Mucosa of descending colon (tissue), 3 donors: Measurements from ENCODE around the gene CENPF. TPM values are rescaled to one million over a fixed set of nuclear protein-coding genes. Genes with fewer than 3 reads are reported as not detected.
A peak's percentile ranks its signal among the peaks of the same experiment; 100 is the strongest.

Source experiments
- ATAC-seq: fragments of 200-7000 bp; cut with Tn5 transposase; one replicate; pipeline ENCODE4 v1.9.1; 2020; ENCODE audit warnings: mild to moderate bottlenecking, moderate library complexity
- DNase-seq, 3 donors: peaks; one replicate each; pipeline ENCODE4 v3.0.0-alpha.2; 2020
- H3K36me3 ChIP-seq: fragments of 200-600 bp; one replicate; pipeline ENCODE4 v1.8.0; 2021; ENCODE audit warnings: low read depth, mild to moderate bottlenecking
- H3K4me1 ChIP-seq: fragments of 200-600 bp; one replicate; pipeline ENCODE4 v1.8.0; 2021; ENCODE audit warnings: low read depth, mild to moderate bottlenecking
- H3K4me3 ChIP-seq: fragments of 200-600 bp; one replicate; pipeline ENCODE4 v1.8.0; 2021; ENCODE audit warnings: mild to moderate bottlenecking
- H3K9me3 ChIP-seq: fragments of 200-600 bp; one replicate; pipeline ENCODE4 v1.8.0; 2021; ENCODE audit warnings: mild to moderate bottlenecking
- intact Hi-C, 2 donors: fragments of 100-400 bp; cut with DNase I in 1 of 2; cut with micrococcal nuclease in 1 of 2; formaldehyde crosslinking; loops; one replicate each; pipeline versions ENCODE4 v1.11.0 to v1.11.1; 2022; cut with DNase I, micrococcal nuclease
- total RNA-seq, 3 donors: library from RNA; stranded (reverse); fragmentation: NEBNext Ultra II Directional in 2 of 3; extraction: Animal tissue kit (Norgen Biotek cat#: 25700) in 2 of 3; gene quantifications; one replicate each; pipeline versions ENCODE4 v1.2.1 to v1.2.4, GENCODE V29; 2021 to 2023
- TF ChIP-seq, protein P1 (sequence below): fragments of 200-600 bp; IDR thresholded peaks from one replicate; pipeline ENCODE4 v1.8.0; 2022; ENCODE audit warnings: antibody characterized with exemption, mild to moderate bottlenecking
- donor health status: DM: no; HTN: no; CAD: no; lungs with moderate emphysema.
- donor health status: DM: no; HTN: no; CAD: no.
- donor health status: DM: no; HTN: yes; CAD: no.

CENPF gene
- total RNA-seq, 3 donors from 2014 or later: 4.1 to 27.1 (median 6.3) TPM

DNA sequence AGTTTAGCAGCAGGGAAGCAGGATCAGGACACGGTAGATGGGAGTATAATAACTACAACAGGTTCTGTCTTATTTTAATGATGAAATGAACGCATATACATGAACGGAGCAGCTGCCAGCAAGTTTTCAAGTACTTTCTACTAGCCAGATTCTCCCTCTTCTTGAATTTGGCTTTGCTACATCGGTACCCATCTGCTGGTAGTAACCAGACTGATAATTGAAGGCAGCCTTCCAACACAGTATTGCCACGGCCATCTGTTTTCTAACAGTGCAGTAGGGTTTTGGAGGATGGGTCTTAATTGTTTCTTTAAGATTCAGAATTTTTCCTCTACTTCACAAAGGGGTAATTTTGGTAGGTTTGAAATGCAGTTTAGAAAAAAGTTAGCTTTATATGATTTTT is 33.4 kb downstream of the CENPF start:
- Histone ChIP-seq H3K36me3 (no peaks in the 10 kb centered on the region), H3K4me3 (no peak overlapping the region), H3K9me3 (no peaks in the 10 kb centered on the region), H3K4me1 (no peaks in the 10 kb centered on the region)
- TF ChIP-seq, protein P1, sequence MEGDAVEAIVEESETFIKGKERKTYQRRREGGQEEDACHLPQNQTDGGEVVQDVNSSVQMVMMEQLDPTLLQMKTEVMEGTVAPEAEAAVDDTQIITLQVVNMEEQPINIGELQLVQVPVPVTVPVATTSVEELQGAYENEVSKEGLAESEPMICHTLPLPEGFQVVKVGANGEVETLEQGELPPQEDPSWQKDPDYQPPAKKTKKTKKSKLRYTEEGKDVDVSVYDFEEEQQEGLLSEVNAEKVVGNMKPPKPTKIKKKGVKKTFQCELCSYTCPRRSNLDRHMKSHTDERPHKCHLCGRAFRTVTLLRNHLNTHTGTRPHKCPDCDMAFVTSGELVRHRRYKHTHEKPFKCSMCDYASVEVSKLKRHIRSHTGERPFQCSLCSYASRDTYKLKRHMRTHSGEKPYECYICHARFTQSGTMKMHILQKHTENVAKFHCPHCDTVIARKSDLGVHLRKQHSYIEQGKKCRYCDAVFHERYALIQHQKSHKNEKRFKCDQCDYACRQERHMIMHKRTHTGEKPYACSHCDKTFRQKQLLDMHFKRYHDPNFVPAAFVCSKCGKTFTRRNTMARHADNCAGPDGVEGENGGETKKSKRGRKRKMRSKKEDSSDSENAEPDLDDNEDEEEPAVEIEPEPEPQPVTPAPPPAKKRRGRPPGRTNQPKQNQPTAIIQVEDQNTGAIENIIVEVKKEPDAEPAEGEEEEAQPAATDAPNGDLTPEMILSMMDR: no peak
- intact Hi-C loops: loop anchor here in 1 of 2 donors (10.0 kb wide), 1 partner anchor 888 kb away; no protein-coding TSS in a partner anchor
- DNase-seq: no peak
- no peak for ATAC-seq

DNA sequence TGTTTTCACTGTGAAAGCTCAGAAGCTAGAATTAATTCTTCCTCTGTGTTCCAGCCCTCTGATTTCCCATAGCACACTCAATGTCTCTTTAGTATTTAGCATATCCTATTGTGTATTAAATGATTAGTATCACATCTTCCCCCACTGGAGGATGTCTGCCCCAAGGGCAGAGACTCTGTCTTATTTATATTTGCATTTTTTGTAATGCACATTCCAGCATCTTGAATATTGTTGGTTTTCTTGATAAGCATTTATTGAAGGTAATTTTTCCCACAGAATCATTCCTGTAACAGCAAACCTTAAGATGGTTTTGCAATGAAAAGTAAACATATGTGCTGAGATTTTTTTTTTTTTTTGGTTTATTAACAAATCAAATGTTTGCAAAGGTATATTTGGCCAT is 34.1 kb downstream of the CENPF start:
- Histone ChIP-seq H3K4me1 (no peaks in the 10 kb centered on the region), H3K36me3 (no peaks in the 10 kb centered on the region), H3K9me3 (no peaks in the 10 kb centered on the region), H3K4me3 (no peak overlapping the region)
- ATAC-seq: no peak
- TF ChIP-seq, protein P1: no peak
- intact Hi-C loops: loop anchor here in 1 of 2 donors (10.0 kb wide), 1 partner anchor 888 kb away; no protein-coding TSS in a partner anchor
- DNase-seq: no peak

DNA sequence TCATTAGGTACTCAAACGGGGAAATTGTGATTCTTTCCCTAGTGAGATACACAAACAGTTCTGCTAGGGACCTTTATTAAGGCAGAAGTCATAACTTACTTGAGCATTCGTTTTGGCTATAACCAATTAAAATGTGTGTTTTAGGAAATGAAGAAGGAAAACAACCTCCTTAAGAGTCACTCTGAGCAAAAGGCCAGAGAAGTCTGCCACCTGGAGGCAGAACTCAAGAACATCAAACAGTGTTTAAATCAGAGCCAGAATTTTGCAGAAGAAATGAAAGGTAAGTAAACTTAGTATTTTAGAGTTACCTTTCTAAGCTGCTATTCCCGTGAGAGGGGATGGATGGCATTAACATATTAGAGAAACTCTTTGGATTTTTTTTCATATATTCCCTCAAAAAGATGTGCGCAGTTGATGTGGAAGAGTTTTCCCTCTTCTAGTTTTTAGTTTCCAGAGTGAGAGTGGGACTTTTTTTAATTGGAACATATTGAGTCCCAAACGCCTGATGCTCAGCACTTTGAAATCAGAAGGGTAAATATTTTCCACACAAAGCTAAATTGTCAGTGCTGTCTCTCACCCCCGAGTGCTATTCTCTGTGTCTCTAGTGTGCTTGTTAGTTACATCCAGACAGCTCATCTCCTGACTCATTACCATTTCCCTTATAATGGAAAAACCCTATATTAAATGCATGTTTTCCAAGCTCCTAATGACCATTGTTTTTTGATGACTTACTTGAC is 34.9 kb downstream of the CENPF start:
- intact Hi-C loops: loop anchor here in 1 of 2 donors (10.0 kb wide), 1 partner anchor 887 kb away; no protein-coding TSS in a partner anchor
- ATAC-seq (peak; percentile 45), DNase-seq (peak in 1 of 3 donors; percentile 25)
- TF ChIP-seq, protein P1: peak; percentile 33
- H3K36me3 ChIP-seq: no peaks in the 10 kb centered on the region
- no peaks in the 10 kb centered on the region for H3K4me1 ChIP-seq
- no peaks in the 10 kb centered on the region for H3K9me3 ChIP-seq
- no peak overlapping the region for H3K4me3 ChIP-seq

DNA sequence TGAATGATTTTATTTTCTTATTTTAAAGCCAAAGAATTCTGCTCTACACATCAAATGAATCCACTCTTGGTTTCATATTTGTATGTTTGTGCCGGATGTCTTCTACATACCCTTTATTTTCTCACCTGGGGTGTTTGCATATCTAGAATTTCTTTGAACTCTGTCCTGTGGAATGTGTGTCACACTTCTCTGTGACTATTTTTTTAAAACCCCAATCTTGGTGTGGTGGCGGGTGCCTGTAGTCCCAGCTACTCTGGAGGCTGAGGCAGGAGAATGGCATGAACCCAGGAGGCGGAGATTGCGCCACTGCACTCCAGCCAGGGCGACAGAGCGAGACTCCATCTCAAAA is 35.4 kb downstream of the CENPF start:
- DNase-seq (no peak), ATAC-seq (no peak)
- TF ChIP-seq, protein P1: no peak
- Histone ChIP-seq H3K4me1 (no peaks in the 10 kb centered on the region), H3K36me3 (no peaks in the 10 kb centered on the region), H3K9me3 (no peaks in the 10 kb centered on the region), H3K4me3 (no peak overlapping the region)
- intact Hi-C loops: loop anchor here in 1 of 2 donors (10.0 kb wide), 1 partner anchor 886 kb away; no protein-coding TSS in a partner anchor

DNA sequence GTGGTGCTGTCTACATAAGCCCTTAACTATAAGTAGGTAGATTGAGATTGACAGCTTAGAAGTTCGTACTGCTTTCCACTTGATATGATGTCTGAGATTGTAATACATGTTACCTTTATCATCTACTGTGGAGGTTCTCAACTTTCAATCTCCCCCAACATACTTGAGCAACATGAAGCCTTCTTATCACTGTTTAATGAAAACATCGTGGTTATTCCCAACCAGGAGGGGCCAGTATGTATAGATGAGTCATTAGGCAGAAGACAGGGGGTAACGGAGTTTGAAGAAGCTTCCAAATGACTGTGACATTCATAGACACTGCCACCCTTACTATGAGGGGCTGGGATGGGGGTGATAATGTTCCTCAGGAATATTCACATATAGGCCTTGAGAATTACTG is 36.0 kb downstream of the CENPF start:
- no peaks in the 10 kb centered on the region for H3K36me3 ChIP-seq
- H3K4me3 ChIP-seq: no peak overlapping the region
- intact Hi-C loops: loop anchor here in 1 of 2 donors (10.0 kb wide), 1 partner anchor 886 kb away; no protein-coding TSS in a partner anchor
- H3K4me1 ChIP-seq: no peaks in the 10 kb centered on the region
- no peaks in the 10 kb centered on the region for H3K9me3 ChIP-seq
- TF ChIP-seq, protein P1: no peak
- ATAC-seq: no peak
- DNase-seq: no peak
